ENCODE measurements around the gene HSP90AB1.

HSP90AB1 gene

DNA sequence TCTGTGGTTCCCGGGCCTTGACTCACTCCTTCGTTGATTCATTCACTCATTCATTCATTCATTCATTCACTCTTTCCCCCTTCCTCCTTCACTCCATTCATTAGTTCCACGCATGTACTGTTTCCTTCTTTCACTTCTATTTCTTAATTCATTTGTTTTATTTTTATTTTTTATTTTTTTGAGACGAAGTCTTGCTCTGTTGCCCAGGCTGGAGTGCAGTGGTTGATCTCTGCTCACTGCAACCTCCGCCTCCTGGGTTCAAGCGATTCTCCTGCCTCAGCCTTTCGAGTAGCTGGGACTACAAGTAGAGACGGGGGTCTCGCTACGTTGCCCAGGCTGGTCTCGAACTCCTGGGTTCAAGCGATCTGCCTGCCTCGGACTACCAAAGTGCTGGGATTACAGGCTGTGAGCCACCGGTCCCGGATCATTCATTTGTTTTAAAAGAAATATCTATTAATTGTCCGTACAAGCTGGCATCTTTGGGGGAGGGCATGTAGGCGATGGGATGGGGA lies 18.9 kb downstream of the HSP90AB1 start:
- DNase-seq (ENCODE audit: low read depth in 3 of 3, low spot score in 1 of 3): no peak

DNA sequence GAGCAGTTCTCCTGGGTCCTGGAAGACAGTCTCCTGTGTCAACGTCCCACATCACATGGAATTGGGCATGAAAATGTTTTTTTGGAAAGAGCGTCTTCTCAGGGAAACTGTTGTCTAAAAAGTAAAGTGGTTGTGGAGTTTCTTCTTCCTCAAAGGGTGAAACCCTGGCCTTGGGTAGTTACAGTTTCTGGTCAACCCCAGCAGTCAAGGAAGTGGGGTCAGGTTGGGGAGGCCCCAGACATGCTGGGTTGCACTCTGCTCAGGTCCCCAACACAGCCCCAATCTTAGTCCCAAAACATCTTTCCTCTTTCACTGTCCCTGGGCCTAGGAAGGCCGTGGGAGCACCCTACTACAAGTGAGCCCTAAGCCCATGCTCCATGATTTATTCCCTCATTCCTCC lies 19.4 kb downstream of the HSP90AB1 start:
- DNase-seq (ENCODE audit: low read depth in 3 of 3, low spot score in 1 of 3): no peak

DNA sequence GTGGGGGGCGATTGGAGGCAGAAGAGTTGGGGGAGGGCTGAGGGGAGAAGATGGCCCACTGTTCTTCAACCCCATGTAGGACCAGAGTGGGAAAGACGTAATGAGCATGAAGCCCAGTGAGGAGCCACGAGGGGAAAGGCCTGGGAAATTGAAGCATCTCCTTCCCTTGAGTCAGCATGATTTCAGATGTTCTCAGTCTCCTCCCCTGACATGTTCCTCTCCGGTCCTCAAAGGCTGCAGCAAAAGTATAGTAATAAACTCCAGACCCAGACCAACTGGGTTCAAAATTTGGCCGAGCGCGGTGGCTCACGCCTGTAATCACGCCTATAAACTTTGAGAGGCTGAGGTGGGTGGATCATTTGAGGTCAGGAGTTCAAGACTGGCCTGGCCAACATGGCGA lies 20.4 kb downstream of the HSP90AB1 start:
- no peak for DNase-seq (ENCODE audit: low read depth in 3 of 3, low spot score in 1 of 3)

DNA sequence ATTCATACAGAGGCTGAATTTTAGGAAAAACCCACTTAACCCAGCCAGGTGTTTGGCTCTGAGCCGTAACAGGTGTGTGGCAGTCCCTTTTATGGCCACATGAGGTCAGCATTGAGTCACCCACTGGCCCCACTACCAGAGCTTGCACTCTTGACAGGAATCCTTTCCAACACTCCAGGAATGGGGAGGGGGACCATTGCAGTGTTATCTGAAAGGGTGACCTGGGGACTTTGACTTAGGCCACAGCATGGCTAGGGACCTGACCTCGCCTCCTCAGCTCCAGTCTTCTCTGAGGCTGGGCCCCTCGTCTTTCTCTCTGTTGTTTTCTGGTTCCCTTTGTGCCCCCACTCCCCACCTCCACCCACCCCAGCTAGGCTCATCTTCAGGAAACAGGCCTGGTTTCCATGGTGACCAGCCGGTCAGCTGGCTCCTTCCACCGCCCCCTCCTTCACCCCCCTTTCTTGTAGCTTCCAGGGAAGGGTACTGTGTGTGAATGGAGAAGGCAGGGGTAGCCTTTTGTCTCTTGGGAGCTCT lies 21.3 kb downstream of the HSP90AB1 start:
- peak in 1 of 3 donors; percentile 49 for DNase-seq (ENCODE audit: low read depth in 3 of 3, low spot score in 1 of 3)

DNA sequence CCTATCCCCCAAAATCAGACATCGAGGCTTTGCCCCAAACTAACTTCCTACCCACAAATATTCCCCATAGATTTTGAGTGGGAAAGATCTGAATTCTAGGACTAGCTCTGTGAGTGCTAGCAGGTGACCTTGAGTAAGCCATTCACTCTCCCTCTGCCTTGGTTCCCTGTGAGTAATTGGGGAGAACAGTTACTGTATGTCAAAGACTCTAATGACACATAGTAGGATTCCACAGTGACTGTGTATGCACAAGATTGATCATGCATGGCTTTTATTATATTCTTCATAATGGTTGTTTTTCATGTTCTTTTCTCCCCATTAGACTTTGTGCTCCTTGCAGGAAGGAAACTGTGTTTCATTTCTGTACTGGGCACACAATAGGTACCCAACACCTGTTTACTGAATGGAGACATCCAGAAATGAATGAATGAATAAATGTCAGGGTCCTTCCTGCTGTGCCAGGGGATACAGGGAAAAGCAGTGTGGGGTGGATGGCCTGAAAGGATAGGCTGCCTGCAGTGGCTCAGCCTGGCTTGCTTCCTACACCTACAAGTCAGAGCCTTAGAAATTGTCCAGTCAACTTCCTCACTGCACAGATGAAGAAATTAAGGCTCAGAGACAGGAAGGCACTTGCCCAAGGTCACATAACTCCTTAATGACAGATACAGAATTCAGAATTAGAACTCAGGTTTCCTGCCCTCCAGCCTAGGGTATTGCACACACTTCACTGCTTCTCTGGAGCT lies 22.4 kb downstream of the HSP90AB1 start:
- no peak for DNase-seq (ENCODE audit: low read depth in 3 of 3, low spot score in 1 of 3)

DNA sequence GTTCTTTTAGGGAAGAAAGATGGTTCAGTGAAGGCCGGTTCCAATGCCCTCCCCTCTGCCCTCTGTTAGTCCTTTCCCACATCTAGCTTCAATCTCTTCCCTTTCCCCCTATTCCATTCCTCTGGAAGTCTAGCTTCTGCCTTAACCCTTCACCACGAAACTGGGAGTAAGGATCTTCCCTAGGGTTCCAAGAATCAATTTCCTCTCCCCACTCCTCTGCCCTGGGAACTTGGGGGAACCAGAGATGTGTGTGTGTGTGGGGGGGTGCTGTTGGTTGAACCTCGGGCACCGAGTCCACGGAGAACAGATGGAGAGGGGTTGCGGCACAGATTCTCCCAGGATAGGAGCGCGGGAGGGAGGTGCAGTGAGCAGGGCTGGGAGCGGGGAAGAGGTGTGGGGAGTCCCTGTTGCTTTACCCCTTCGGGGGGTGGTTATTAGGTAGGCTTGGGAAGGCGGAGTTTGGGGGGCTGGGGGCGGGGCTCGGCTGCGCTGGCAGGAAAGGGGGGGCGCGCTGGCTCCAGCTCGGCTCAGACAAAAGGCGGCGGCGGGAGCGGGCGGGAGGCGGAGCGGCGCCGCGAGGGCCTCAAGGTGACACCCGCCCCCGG lies 23.1 kb downstream of the HSP90AB1 start, which contains the start of gene TMEM151B:
TMEM151B (plus strand) TSS at position 530 of the 605 bp plus-strand sequence. CDS start 293 bp downstream, outside the sequence.
- DNase-seq (ENCODE audit: low read depth in 3 of 3, low spot score in 1 of 3): no peak

DNA sequence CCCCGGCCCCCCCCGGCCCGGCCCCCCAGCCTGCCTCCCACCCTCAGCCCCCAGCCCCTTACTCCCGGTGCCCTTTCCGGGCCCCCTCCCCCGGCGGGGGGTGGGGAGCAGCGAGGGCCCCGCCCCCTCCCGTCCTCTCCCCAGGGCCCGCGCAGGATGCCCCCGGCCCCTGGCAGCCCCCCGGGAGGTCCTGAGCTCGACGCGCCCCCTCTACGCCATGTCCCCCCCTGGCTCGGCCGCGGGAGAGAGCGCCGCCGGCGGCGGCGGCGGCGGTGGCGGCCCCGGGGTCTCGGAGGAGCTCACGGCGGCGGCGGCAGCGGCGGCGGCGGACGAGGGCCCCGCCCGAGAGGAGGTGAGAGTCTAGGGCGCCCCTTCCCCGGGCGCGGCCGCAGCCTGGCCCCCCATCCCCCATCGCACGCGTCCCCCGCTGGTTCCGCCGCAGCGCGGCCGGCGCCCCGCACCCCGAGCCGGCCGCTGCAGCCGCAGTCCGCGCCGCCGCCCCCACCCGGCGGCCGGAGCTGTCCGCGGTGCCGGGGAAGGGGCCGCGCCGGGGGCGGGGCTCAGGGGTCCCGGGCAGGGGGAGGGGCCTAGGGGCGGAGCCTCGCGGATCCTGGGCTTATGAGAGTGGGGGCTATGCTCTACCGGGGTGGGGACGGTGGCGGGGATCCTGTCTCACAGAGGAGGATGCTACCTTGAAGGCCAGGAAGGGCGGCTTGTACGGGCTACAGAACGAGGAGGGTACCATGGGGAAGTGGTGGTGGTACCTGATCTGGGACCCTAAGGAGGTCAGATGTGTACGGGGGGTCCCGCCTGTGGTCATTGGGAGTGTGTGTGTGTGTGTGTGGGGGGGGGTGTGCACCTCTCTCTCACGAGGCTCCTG lies 23.9 kb downstream of the HSP90AB1 start:
- no peak for DNase-seq (ENCODE audit: low read depth in 3 of 3, low spot score in 1 of 3)

DNA sequence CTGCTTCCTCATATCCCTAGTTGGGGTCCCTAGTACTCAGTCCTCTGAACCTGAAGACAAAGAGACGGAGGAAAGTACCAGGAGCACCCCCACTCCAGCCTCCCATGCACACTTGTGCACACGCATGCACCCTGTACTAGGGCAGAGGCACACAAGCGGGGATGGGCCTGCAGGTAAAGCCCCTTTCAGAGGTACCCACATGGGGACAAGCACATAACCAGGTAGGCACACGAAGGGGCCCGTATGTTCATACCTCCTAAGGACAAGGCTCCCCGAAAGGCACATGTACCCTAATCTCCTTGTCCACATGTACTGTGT lies 24.5 kb downstream of the HSP90AB1 start:
- DNase-seq (ENCODE audit: low read depth in 3 of 3, low spot score in 1 of 3): no peak

DNA sequence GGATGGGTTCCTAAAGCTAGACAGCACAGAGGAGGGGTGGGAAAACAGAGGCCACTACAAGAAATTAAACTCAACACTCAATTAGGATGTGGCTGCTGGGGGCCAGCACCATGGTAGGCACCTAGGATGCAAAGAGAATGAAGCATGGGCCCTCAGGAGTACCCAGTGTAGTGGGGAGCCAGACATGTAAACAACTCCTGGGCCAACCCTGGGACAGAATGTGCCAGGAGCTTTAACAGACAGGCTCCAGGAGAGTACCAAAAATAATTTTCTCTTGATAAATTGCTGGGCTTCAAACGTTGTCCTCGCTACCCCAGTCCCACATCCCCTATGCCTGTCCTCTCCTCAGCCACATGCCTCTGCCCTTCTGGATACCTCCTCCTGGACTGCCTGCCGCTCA lies 25.0 kb downstream of the HSP90AB1 start:
- no peak for DNase-seq (ENCODE audit: low read depth in 3 of 3, low spot score in 1 of 3)

DNA sequence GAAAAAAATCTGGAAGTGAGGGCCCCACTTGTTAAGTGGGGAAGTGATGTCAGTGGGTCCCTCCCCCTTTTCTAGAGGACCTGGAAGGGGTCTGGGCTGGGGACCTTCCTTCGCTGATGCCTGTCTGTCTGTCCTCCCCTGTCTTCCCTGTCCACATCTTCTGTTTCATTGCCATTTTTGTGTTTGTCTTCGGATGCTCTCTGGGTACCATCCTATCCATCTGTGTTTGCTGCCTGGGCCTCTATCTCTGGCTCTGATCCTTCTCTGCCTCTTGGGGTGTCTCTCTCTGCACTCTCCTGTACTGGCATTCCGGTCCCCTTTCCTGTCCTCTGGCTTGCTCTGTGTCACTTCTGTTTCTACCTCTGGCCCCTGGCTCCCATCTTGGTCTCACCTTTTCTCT lies 25.6 kb downstream of the HSP90AB1 start:
- no peak for DNase-seq (ENCODE audit: low read depth in 3 of 3, low spot score in 1 of 3)

DNA sequence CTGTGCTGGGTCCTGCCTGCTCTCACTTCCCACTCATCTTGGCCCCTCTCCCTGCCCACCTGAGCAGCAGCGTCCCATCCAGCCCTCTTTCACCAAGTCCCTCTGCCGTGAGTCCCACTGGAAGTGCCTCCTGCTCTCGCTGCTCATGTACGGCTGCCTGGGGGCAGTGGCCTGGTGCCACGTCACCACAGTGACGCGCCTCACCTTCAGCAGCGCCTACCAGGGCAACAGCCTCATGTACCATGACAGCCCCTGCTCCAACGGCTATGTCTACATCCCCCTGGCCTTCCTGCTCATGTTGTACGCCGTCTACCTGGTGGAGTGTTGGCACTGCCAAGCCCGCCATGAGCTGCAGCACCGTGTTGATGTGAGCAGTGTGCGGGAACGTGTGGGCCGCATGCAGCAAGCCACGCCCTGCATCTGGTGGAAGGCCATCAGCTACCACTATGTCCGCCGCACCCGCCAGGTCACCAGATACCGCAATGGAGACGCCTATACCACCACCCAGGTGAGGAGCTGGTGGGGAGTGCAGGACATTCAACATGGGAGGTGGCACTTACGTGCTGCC lies 26.2 kb downstream of the HSP90AB1 start:
- DNase-seq (ENCODE audit: low read depth in 3 of 3, low spot score in 1 of 3): no peak

DNA sequence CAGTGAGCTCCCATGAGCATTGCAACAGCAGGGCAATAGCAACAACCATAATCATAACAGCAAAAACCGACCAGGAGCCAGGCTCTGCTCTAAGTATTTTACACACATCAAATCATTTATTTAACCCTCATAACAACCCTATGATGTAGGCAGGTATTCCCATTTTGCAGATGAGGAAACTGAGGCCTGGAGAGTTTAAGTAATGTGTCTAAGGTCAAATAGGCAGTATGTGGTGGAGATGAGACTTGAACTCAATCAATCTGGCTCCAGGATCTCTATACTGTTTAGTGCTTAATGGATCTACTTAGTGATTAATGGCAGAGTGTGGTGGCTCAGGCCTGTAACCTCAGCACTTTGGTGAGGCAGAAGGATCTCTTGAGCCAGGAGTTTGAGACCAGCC lies 26.7 kb downstream of the HSP90AB1 start:
- DNase-seq (ENCODE audit: low read depth in 3 of 3, low spot score in 1 of 3): no peak

DNA sequence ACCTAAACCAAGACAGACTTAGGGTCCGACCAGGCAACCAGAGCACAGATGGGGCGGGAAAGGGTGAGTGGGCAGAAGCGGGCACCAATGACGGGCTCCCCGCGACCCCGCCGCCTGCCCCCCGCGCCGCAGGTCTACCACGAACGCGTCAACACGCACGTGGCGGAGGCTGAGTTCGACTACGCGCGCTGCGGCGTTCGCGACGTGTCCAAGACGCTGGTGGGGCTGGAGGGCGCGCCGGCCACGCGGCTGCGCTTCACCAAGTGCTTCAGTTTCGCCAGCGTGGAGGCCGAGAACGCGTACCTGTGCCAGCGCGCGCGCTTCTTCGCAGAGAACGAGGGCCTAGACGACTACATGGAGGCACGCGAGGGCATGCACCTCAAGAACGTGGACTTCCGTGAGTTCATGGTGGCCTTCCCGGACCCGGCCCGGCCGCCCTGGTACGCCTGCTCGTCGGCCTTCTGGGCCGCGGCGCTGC lies 28.4 kb downstream of the HSP90AB1 start:
- no peak for DNase-seq (ENCODE audit: low read depth in 3 of 3, low spot score in 1 of 3)

DNA sequence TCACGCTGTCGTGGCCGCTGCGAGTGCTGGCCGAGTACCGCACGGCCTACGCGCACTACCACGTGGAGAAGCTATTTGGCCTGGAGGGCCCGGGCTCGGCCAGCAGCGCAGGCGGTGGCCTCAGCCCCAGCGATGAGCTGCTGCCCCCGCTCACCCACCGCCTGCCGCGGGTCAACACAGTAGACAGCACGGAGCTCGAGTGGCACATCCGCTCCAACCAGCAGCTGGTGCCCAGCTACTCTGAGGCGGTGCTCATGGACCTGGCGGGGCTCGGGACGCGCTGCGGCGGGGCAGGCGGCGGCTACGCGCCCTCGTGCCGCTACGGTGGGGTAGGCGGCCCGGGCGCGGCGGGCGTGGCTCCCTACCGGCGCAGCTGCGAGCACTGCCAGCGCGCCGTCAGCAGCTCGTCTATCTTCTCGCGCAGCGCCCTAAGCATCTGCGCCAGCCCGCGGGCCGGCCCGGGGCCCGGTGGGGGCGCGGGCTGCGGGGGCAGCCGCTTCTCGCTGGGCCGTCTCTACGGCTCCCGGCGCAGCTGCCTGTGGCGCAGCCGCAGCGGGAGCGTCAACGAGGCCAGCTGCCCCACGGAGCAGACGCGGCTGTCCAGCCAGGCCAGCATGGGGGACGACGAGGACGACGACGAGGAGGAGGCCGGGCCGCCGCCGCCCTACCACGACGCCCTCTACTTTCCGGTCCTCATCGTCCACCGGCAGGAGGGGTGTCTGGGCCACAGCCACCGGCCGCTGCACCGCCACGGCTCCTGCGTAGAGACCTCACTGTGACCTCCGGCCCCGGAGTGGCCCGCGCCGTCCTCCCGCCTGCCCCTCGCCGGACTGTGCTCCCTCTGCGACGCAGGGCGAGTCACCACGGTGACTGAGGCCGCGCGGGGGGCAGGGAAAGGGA lies 29.1 kb downstream of the HSP90AB1 start:
- no peak for DNase-seq (ENCODE audit: low read depth in 3 of 3, low spot score in 1 of 3)

DNA sequence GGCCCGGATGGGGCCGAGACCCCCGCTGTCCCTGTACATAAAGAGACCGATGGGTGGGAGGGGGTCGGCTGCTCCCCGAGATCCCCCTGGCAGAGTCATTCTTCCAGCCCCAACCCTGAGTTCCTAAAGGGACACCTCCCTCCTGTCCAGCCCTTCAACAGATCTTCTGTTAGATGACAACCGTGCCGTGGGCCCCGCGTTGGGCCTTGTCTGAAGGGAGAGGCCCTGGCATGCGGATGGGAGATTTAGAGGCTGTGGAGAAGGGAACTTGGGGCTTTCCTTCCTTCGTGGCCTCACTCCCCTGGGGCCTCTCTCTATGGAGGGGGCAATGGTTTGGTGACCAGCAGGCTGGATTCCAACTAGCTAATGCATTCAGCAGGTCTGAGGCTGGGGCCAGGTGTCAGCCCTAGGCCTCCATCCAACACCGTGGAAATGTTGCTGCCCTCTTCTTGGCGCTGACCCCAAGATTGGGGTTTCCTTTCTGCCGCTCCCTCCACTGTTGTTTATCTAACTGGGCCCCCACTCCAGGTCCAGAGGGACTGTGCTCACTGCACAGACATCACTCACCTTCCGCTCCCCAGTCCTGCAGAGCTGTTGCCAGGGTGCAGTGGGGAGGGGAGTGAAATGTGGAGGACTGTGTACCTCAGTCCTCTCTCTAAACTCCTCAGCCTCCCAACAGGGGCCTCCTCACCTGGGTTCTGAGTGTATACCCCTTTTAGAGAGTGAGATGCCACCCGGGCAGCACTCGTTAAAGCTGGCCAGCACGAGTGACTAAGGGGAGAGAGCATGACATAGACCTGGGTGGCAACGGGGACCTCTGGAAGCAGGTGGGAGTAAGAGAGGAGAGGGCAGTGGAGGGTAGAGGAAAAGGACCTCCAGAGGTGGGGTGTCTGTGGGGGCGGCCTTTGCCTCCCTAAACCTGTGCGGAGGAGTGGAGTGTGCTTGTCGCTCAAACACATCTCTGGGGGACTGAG lies 30.1 kb downstream of the HSP90AB1 start:
- no peak for DNase-seq (ENCODE audit: low read depth in 3 of 3, low spot score in 1 of 3)

DNA sequence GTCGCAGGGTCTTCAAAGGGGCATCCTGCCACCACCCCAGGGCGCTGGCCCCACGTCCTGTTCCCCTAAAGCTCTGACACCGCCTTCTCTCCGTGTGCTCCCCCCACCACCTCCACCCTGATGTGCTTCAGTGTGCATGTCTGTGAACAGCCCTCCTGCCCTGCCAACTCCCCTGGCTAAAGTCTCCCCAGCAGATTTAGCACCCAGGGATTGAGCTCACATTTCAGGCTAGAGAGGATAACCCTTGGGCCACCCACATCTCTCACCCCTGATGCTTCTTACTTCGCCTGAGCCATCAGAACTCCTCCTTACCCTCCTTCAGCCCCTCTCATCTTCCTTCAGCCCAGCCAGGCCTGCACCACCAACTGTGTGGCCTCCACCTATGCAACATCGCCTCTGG lies 30.9 kb downstream of the HSP90AB1 start:
- no peak for DNase-seq (ENCODE audit: low read depth in 3 of 3, low spot score in 1 of 3)

DNA sequence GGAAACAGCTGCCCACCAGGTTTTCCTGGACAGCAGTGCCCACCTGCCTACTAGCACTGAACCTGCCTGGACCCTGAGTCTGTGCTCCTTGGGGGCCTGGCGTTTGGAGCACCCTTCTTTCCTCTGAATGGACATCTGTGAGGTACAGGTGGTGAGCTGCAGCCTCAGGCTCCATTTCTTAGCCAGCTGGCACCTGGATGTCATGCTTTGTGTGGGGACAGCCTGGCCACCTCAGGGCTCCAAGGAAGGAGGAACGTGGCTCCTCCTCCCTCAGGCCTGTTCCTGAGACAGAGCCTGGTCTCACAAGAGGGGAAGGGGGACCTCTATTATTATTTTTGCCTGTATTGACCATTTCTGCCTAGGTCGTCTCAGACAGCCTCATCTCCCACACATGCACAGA lies 31.4 kb downstream of the HSP90AB1 start:
- no peak for DNase-seq (ENCODE audit: low read depth in 3 of 3, low spot score in 1 of 3)

DNA sequence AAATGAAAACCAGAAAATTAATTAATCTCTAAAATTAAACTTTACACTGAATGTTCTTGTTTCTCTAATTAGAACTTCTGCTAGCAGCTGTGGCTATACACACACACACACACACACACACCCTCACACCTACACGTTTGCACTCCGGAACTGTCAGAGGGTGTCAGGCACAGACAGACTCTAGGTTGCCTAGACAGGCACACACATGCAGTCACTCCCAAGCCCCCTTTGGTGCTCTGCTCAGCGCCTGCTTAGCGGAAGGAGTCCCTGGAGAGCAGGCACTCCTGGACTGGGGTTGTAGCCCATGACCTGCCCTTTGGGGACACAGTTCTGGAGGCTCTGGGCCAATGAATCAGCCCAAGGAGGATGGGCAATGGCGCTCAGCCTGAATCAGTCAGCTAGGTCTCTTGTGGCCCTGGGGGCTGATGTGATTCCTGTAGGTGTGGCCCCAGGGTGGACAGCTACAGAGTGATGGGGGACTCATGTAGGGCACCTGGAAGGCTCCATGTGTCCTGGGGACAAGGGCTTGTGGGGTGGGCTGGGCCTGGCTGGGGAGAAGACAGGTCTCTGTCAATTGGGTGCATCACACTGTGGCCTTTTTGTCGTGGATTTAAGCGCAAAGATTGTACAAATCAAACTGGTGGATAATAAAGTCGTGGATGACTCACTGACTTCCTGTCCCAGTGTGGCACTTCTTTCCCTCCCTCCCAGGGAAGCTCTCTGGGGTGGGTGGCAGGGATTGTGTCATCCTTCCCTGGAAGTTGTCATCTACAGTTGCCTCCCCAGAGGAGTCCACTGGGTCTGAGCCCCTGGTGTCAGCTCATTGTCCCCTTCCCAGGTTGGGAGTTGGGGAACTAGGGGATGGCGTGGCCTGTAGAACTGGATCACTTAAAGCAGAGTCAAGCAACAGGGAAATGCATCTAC lies 32.1 kb downstream of the HSP90AB1 start:
- no peak for DNase-seq (ENCODE audit: low read depth in 3 of 3, low spot score in 1 of 3)

Measured in stimulated activated CD4-positive, alpha-beta T cell treated with anti-CD3 and anti-CD28 coated beads, TNF-alpha, amount 100 ng/mL, for 1 hour (primary cell).